ENCODE results near the gene LETM1.

The LETM1 gene

GRCh38 chr4:1843852-1844251, 12.1 kb downstream of the LETM1 start:
- H3K4me3 ChIP-seq (ENCODE audit: low read depth, low read length) = no peak overlapping the region
- TF ChIP-seq CTCF (IDR thresholded peaks at IDR 0.05; ENCODE audit: borderline replicate concordance, insufficient read depth, low read depth, low read length) = no peak

GRCh38 chr4:1842993-1843448, 12.9 kb downstream of the LETM1 start:
- no peak overlapping the region for H3K4me3 ChIP-seq (ENCODE audit: low read depth, low read length)
- no peak for TF ChIP-seq CTCF (IDR thresholded peaks at IDR 0.05; ENCODE audit: borderline replicate concordance, insufficient read depth, low read depth, low read length)

- TF ChIP-seq CTCF (IDR thresholded peaks at IDR 0.05; ENCODE audit: borderline replicate concordance, insufficient read depth, low read depth, low read length) = no peak
- H3K4me3 ChIP-seq (ENCODE audit: low read depth, low read length) = no peak overlapping the region
Observed at GRCh38 chr4:1842339-1842895, 13.5 kb downstream of the LETM1 start.

- no peak for TF ChIP-seq CTCF (IDR thresholded peaks at IDR 0.05; ENCODE audit: borderline replicate concordance, insufficient read depth, low read depth, low read length)
- H3K4me3 ChIP-seq (ENCODE audit: low read depth, low read length) = no peak overlapping the region
Observed at GRCh38 chr4:1841887-1842210, 14.1 kb downstream of the LETM1 start.

GRCh38 chr4:1841201-1841886, 14.6 kb downstream of the LETM1 start:
- H3K4me3 ChIP-seq (ENCODE audit: low read depth, low read length) = no peak overlapping the region
- no peak for TF ChIP-seq CTCF (IDR thresholded peaks at IDR 0.05; ENCODE audit: borderline replicate concordance, insufficient read depth, low read depth, low read length)

- TF ChIP-seq CTCF (IDR thresholded peaks at IDR 0.05; ENCODE audit: borderline replicate concordance, insufficient read depth, low read depth, low read length) = no peak
Observed at GRCh38 chr4:1839282-1839681, 16.7 kb downstream of the LETM1 start.

GRCh38 chr4:1837069-1837468, 18.9 kb downstream of the LETM1 start:
- no peak overlapping the region for H3K4me3 ChIP-seq (ENCODE audit: low read depth, low read length)
- TF ChIP-seq CTCF (IDR thresholded peaks at IDR 0.05; ENCODE audit: borderline replicate concordance, insufficient read depth, low read depth, low read length) = no peak

More at GRCh38 chr4:1839282-1839681, 16.7 kb downstream of the LETM1 start:
- H3K4me3 ChIP-seq (ENCODE audit: low read depth, low read length) = no peak overlapping the region
